DMS53 (cell line): ENCODE data around the gene TANK.
"Not testable (repeated sequence)": the region's sequence is repeated elsewhere in the genome, so short reads cannot be mapped to it uniquely, and the experiment has no call there.

ENCODE experiments used
- DNase-seq: peaks from one replicate; lab custom pipeline; 2025; lab: John Stamatoyannopoulos, UW

The TANK gene, protein sequence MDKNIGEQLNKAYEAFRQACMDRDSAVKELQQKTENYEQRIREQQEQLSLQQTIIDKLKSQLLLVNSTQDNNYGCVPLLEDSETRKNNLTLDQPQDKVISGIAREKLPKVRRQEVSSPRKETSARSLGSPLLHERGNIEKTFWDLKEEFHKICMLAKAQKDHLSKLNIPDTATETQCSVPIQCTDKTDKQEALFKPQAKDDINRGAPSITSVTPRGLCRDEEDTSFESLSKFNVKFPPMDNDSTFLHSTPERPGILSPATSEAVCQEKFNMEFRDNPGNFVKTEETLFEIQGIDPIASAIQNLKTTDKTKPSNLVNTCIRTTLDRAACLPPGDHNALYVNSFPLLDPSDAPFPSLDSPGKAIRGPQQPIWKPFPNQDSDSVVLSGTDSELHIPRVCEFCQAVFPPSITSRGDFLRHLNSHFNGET

DNA sequence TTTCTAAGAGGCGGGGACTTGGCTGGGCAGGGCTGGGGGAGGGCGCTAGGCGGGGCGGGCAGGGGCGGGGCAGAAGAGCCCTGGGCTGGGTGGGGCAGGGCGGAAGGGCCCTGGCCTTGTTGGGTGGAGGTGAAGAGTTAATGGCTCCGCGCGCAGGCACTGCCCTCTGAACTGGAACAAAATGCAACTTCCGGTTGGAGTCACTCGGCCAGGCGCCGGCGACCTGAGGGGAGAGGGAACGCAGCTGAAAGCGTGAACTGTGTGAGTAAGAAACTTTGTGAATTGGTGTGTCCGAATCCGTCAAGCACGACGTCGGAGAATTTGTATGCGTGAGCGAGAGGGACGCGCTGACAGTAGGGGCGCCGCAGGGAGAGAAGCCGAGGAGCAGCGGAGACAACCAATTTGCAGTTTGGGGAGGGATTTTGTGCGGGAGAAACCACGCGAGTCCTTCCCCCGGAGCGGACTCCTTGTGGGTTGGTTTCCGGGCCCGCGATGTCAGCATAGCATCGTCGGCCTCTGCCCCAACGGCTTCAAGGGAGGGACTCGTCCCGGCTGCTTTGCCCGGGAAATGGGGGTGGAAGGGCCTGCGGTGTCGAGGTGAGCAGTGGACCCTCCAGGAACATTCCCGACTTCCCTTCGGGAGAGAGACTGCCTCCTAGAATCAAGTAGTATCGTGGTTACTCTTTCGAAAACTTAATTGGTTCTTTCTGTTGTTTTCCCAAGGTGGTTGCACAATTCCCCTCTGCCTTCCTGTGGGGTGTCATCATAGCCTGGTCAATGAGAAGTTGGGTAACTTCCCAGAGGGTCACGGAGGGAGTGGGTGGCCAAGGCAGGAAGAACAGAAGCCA lies at the start of gene TANK:
TANK (plus strand) TSS at position 203 of the 848 bp plus-strand sequence. CDS start 19,235 bp downstream, outside the sequence.
- DNase-seq: peak; percentile 99

GRCh38 chr2:161111531-161111930 lies 48.7 kb upstream of the TANK start:
- DNase-seq: no peak

DNA sequence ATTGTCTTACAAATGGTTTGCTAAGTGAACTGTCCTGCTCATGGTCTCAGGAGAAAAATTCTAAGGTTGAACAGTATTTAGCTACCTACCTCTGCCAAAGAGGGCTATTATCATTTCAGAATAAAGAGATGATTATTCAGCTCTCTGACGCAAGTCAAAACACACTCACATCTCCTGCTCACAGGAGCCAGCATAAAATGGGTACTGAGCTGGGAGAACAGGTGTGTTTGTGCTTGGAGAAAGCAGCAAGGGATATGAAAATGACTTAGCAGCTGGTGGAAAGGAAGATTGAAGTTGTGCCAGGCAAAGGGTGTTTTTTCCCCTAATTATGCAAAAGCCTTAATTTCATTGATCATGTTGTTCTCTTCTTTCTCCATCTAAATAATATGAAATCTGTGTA lies 47.3 kb upstream of the TANK start:
- no peak for DNase-seq

DNA sequence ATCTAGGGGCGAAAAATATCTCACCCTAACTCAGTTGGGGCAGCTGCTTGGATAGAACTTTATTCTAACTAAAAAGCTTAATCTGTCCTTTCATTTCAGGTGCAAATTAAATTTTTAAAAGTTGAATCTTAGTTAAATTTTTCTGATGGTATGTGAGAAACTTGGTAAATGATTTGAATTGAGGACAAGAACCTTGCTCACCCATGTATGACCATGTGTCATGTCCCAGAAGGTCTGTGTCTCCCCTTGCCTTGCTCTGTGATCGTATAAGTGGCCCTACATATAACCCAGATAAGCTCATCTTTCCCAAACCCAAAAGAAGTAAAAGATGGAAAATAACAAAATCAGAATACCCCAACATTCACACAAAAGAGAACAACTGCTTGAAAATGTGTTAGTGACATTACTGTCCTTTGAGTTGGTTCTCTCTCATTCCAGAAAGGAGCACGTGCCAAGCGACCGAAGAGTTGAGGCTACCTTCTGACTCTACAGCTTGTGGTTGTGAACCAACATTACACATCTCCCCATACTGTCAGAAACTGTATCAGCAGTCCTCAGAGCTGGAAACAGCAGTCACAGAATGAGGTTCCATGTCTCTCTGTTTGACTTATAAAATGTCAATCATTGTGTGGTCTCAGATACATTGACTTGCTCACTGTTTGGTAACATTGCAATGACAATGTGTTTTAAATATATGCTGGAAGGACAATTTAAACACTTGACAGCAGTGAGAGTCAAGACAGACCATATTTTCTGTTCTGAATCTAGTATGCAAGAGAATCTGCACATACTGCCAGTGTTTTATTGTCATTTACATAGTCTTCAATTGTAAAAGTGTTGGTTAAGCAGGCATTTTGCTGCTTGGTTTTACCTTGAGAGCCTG lies 46.3 kb upstream of the TANK start:
- DNase-seq: no peak

GRCh38 chr2:161115205-161115604 lies 45.0 kb upstream of the TANK start:
- DNase-seq: no peak

DNA sequence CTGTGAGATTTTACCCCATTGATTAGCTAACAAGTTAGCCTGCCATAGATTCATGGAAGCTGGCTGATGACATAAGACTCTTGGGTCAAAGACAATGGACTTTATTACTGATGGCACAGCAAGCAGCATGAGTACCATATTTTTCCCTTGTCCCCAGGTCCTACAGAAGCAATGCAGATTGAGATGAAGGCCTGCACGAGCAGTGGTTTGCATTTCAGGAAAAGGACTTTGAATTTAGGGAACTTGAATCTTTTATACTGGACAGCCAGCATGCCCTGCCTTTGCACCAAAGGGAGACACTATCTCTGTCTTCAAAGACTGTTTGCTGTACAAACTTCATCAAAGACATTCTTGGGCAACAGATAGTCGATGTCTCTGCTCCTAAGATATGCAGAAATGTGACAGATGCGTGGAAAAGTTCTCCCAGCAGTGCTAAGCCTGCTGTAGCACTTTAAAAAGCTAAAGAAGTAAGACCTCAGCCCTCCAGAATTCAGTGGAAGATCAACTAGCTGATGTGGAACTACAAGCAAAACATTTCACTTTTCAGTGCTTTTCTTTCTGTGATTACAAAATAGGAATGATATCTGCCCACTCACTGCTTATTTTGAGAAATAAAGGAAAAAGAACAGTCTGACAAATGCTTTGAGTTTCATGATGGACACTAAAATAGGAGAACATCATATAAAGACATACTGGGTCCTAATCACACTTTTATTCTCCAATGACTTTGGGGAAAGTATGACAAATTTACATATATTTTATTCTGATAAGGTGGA lies 44.4 kb upstream of the TANK start:
- DNase-seq: no peak

DNA sequence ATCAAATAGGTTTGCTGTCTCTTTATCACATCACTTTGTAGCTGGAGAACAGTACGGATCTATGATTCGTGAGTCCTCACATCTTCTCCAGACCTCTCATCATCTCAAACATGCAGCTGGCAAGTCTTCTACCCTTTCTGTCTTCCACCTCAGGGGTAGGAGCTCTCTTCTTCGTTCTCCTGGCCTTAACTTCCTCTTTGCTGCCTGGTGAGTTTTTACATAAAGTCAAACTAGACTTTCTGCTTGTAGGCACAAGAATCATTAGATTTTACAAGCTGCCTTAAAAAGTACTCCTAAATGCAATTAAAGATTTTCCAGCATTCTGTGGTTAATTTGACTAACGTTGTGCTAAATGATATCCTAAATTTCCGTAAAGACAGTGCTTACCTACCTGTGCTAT lies 43.7 kb upstream of the TANK start:
- no peak for DNase-seq

DNA sequence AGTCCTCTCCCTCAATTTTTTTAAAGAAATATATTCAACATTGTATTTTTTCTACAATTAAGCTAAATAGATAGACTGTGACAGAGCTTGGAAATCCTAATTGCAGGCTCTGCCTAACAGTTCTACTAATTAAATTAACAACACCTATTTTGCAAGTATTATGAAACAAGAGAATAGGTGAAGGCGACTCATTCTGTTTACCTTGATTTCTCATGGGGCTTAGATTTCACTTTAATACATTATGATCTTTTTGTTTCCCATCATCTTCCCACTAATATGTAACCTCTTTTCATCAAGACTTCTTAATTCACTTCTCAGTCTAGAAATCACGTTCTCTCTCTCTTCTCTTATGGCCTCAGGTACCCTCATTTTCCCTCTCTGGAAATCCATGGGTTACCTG lies 42.7 kb upstream of the TANK start:
- no peak for DNase-seq

- no peak for DNase-seq
Observed at GRCh38 chr2:161118722-161119121, 41.5 kb upstream of the TANK start.

GRCh38 chr2:161119483-161119882 lies 40.7 kb upstream of the TANK start:
- DNase-seq: no peak

- no peak for DNase-seq
Observed at GRCh38 chr2:161120775-161121174, 39.5 kb upstream of the TANK start.

DNA sequence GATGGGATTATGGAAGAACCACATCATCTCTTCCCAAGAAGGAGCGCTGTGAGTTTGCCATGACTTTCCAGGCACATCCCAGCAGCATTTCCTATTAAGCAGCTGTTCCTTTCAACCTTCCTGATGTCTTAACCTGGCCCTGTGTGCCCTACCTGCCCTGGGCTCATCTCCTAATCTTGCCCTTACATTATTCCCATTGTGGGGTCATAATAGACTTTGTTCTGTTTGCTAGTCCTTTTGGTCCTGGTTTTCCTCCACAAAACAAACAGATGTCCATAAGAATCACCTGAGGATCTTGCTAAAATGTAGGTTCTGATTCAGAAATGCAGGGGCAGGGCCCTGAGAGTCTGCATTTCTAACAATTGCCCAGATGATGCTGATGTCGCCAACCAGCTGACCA lies 38.6 kb upstream of the TANK start:
- no peak for DNase-seq

GRCh38 chr2:161122772-161123530 lies 37.3 kb upstream of the TANK start:
- peak; percentile 86 for DNase-seq

- DNase-seq: peak; percentile 87
Observed at GRCh38 chr2:161123531-161124030, 36.6 kb upstream of the TANK start.

- DNase-seq: peak; percentile 40
Observed at GRCh38 chr2:161124201-161124600, 36.0 kb upstream of the TANK start.

GRCh38 chr2:161128885-161129284 lies 31.3 kb upstream of the TANK start:
- DNase-seq: no peak

DNA sequence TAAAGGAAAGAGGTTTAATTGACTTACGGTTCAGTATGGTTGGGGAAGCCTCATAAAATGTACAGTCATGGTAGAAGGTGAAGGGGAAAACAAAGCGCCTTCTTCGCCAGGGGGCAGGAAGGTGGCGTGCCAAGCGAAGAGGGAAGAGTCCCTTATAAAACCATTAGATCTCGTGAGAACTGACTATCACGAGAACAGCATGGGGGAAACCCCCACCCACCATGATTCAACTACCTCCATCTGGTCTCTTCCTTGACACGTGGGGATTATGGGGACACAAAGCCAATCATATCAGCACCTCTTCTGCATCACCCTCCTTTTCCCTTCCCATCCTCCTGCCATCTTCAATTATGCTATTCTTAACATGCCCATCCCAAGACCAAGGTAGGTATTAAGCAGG lies 29.9 kb upstream of the TANK start:
- DNase-seq: peak; percentile 96

DNA sequence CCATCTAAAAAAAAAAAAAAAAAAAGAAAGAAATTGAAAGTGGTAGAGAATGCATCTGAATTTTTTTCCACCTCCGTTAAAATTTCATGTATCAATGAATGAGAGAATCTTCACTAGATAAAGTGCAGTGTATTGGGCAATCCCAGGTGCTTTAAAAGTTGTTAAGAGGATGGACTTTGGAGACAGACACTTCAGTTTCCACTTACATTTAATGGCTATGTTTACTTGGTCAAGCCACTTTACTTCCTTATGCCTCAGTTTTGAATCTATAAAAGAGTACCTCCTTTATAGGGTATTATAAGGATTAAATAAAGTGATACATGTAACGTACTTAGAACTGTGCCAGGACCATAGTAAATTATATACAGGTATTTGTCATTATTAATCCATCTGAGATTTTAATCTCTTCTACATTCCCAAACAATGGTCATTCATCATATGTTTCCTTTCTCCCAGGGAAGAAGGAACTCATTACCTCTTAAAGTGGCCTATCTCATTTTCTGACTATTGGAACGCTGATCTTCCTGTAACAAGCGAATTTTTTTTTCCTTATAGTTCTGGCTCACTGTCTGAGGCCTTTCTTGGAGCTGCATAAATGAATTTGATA lies 29.1 kb upstream of the TANK start:
- DNase-seq: peak; percentile 76

GRCh38 chr2:161131804-161132203 lies 28.4 kb upstream of the TANK start:
- DNase-seq: no peak

- DNase-seq: not testable (repeated sequence)
Observed at GRCh38 chr2:161132384-161132783, 27.8 kb upstream of the TANK start.
